Neural cell (in vitro differentiated cells): ENCODE measurements around the gene AMIGO2. TPM values are rescaled to one million over a fixed set of nuclear protein-coding genes. Genes with fewer than 3 reads are reported as not detected.

Source experiments
- H2AFZ ChIP-seq: fragments of 200-600, 300-800 bp; sonication (generic), shearing (Covaris generic); 2 replicates; pipeline ENCODE4 v1.6.0; 2014; ENCODE audit warnings: low read depth, mild to moderate bottlenecking, antibody characterized with exemption, low read length, moderate library complexity
- H3F3A ChIP-seq: fragments of 200-600 bp; shearing (Covaris generic); 2 replicates; pipeline ENCODE4 v1.6.1; 2016; ENCODE audit warnings: mild to moderate bottlenecking, moderate library complexity, mixed read lengths, antibody characterized with exemption, low read length; ENCODE audit not compliant: insufficient read depth, poor library complexity, severe bottlenecking
- H3K27ac ChIP-seq: fragments of 200-600, 300-800 bp; sonication (generic), shearing (Covaris generic); 2 replicates; pipeline ENCODE4 v1.5.1; 2014; ENCODE audit warnings: mild to moderate bottlenecking, low read length, moderate library complexity
- H3K27me3 ChIP-seq: fragments of 300-800, 200-600 bp; sonication (generic), shearing (Covaris generic); 2 replicates; pipeline ENCODE4 v1.6.0; 2014; ENCODE audit warnings: mild to moderate bottlenecking, low read depth, low read length, moderate library complexity; ENCODE audit not compliant: insufficient read depth
- H3K36me3 ChIP-seq: fragments of 300-800, 200-600 bp; sonication (generic), shearing (Covaris generic); 2 replicates; pipeline ENCODE4 v1.5.1; 2014; ENCODE audit warnings: mild to moderate bottlenecking, antibody characterized with exemption, low read length, moderate library complexity; ENCODE audit not compliant: insufficient read depth
- H3K4me2 ChIP-seq: fragments of 300-800, 200-600 bp; sonication (generic), shearing (Covaris generic); 2 replicates; pipeline ENCODE4 v1.6.0; 2014; ENCODE audit warnings: mild to moderate bottlenecking, low read length
- H3K4me3 ChIP-seq: fragments of 300-800, 200-600 bp; sonication (generic), shearing (Covaris generic); 2 replicates; pipeline ENCODE4 v1.5.1; 2014; ENCODE audit warnings: mild to moderate bottlenecking, low read length, moderate library complexity
- H3K79me2 ChIP-seq: fragments of 200-600 bp; shearing (Covaris generic); replicated peaks from 2 replicates; pipeline ENCODE4 v1.6.0; 2014; ENCODE audit warnings: mild to moderate bottlenecking, low read length, moderate library complexity; ENCODE audit not compliant: insufficient read depth
- H3K9ac ChIP-seq: fragments of 300-800, 200-600 bp; sonication (generic), shearing (Covaris generic); 2 replicates; pipeline ENCODE4 v1.6.1; 2016; ENCODE audit warnings: mild to moderate bottlenecking, low read length, mixed read lengths
- H3K9me2 ChIP-seq: fragments of 200-600 bp; shearing (Covaris generic); 2 replicates; pipeline ENCODE4 v1.6.1; 2016; ENCODE audit warnings: mild to moderate bottlenecking, low read length, mixed read lengths; ENCODE audit not compliant: insufficient read depth
- H3K9me3 ChIP-seq: fragments of 200-600, 300-800 bp; sonication (generic), shearing (Covaris generic); 2 replicates; pipeline ENCODE4 v1.6.1; 2016; ENCODE audit warnings: mild to moderate bottlenecking, mixed run types, low read length, moderate library complexity, mixed read lengths
- H4K20me1 ChIP-seq: fragments of 200-600 bp; shearing (Covaris generic); 2 replicates; pipeline ENCODE4 v1.6.1; 2016; ENCODE audit warnings: mild to moderate bottlenecking, mixed run types; ENCODE audit not compliant: insufficient read depth
- EP300 ChIP-seq: fragments of 450-650 bp; conservative IDR thresholded peaks from 2 replicates; pipeline ENCODE4 v1.6.1; 2014; ENCODE audit warnings: antibody characterized with exemption, mild to moderate bottlenecking, moderate library complexity; ENCODE audit not compliant: poor library complexity, severe bottlenecking
- EZH2 ChIP-seq: fragments of 200-600, 300-800 bp; shearing (Covaris generic), sonication (generic); IDR thresholded peaks from 2 replicates; pipeline ENCODE4 v1.6.1; 2014; ENCODE audit warnings: antibody characterized with exemption, low read length, borderline replicate concordance, mild to moderate bottlenecking; ENCODE audit not compliant: insufficient read depth, poor library complexity, severe bottlenecking
- MXI1 ChIP-seq: fragments of 450-650 bp; conservative IDR thresholded peaks from 2 replicates; pipeline ENCODE4 v1.6.1; 2014; ENCODE audit warnings: antibody characterized with exemption, mild to moderate bottlenecking; ENCODE audit not compliant: poor library complexity, severe bottlenecking
- POLR2AphosphoS5 ChIP-seq: IDR thresholded peaks from 2 replicates; pipeline ENCODE4 v1.6.1; 2012
- RAD21 ChIP-seq: fragments of 450-650 bp; conservative IDR thresholded peaks from 2 replicates; pipeline ENCODE4 v1.6.1; 2014; ENCODE audit warnings: antibody characterized with exemption, mild to moderate bottlenecking, moderate library complexity
- SMC3 ChIP-seq: fragments of 450-650 bp; conservative IDR thresholded peaks from 2 replicates; pipeline ENCODE4 v1.6.1; 2014; ENCODE audit warnings: antibody characterized with exemption, mild to moderate bottlenecking, moderate library complexity; ENCODE audit not compliant: poor library complexity
- TAF1 ChIP-seq: IDR thresholded peaks from 2 replicates; pipeline ENCODE4 v1.6.1; 2012; ENCODE audit warnings: low read depth
- polyA plus RNA-seq: library from polyadenylated mRNA; depleted of rRNA; stranded (reverse); fragments of >200 nt; gene quantifications from 2 replicates; pipeline ENCODE4 v1.2.3, GENCODE V29; 2014
- TF ChIP-seq, protein P1 (sequence below): IDR thresholded peaks from 2 replicates; pipeline ENCODE4 v1.6.1; 2012; ENCODE audit warnings: borderline replicate concordance
- TF ChIP-seq, protein P2 (sequence below): fragments of 450-650 bp; IDR thresholded peaks from 2 replicates; pipeline ENCODE4 v1.5.1; 2014; ENCODE audit warnings: antibody characterized with exemption, mild to moderate bottlenecking, moderate library complexity; ENCODE audit not compliant: poor library complexity, severe bottlenecking

The AMIGO2 gene
- polyA plus RNA-seq, 1 donor from 2014 or later = 3.1 TPM

DNA sequence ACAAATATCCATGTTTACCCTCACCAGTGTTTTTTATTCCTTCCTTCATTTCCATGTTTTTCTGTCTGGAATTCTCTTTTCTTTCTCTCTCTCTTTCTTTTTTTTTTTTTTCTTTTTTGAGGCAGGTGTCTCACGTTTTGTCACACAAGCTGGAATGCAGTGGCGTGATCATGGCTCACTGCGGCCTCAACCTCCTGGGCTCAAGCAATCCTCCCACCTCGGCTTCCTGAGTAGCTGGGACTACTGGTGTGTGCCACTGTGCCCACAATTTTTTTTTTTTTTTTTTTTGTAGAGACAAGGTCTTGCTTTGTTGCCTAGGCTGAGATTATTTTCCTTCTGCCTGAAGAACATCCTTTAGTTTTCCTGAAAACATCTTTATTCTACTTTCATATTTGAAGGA, 15.0 kb upstream of the AMIGO2 start:
- TF ChIP-seq MXI1 = no peak
- no peak for TF ChIP-seq SMC3
- TF ChIP-seq TAF1 = no peak
- TF ChIP-seq EP300 = no peak
- TF ChIP-seq, protein P1, sequence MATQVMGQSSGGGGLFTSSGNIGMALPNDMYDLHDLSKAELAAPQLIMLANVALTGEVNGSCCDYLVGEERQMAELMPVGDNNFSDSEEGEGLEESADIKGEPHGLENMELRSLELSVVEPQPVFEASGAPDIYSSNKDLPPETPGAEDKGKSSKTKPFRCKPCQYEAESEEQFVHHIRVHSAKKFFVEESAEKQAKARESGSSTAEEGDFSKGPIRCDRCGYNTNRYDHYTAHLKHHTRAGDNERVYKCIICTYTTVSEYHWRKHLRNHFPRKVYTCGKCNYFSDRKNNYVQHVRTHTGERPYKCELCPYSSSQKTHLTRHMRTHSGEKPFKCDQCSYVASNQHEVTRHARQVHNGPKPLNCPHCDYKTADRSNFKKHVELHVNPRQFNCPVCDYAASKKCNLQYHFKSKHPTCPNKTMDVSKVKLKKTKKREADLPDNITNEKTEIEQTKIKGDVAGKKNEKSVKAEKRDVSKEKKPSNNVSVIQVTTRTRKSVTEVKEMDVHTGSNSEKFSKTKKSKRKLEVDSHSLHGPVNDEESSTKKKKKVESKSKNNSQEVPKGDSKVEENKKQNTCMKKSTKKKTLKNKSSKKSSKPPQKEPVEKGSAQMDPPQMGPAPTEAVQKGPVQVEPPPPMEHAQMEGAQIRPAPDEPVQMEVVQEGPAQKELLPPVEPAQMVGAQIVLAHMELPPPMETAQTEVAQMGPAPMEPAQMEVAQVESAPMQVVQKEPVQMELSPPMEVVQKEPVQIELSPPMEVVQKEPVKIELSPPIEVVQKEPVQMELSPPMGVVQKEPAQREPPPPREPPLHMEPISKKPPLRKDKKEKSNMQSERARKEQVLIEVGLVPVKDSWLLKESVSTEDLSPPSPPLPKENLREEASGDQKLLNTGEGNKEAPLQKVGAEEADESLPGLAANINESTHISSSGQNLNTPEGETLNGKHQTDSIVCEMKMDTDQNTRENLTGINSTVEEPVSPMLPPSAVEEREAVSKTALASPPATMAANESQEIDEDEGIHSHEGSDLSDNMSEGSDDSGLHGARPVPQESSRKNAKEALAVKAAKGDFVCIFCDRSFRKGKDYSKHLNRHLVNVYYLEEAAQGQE = no peak
- TF ChIP-seq POLR2AphosphoS5 = no peak
- TF ChIP-seq, protein P2, sequence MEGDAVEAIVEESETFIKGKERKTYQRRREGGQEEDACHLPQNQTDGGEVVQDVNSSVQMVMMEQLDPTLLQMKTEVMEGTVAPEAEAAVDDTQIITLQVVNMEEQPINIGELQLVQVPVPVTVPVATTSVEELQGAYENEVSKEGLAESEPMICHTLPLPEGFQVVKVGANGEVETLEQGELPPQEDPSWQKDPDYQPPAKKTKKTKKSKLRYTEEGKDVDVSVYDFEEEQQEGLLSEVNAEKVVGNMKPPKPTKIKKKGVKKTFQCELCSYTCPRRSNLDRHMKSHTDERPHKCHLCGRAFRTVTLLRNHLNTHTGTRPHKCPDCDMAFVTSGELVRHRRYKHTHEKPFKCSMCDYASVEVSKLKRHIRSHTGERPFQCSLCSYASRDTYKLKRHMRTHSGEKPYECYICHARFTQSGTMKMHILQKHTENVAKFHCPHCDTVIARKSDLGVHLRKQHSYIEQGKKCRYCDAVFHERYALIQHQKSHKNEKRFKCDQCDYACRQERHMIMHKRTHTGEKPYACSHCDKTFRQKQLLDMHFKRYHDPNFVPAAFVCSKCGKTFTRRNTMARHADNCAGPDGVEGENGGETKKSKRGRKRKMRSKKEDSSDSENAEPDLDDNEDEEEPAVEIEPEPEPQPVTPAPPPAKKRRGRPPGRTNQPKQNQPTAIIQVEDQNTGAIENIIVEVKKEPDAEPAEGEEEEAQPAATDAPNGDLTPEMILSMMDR = no peak
- no peak for TF ChIP-seq EZH2
- TF ChIP-seq RAD21 = no peak
- Histone ChIP-seq H3K27me3 (no peaks in the 10 kb centered on the region), H2AFZ (no peak overlapping the region), H3K4me2 (no peak overlapping the region), H3K79me2 (no peaks in the 10 kb centered on the region), H3K36me3 (no peaks in the 10 kb centered on the region), H3K27ac (no peak overlapping the region), H3K9me2 (no peaks in the 10 kb centered on the region), H3F3A (no peaks in the 10 kb centered on the region), H3K9ac (no peak overlapping the region), H3K9me3 (no peaks in the 10 kb centered on the region), H3K4me3 (no peak overlapping the region), H4K20me1 (no peaks in the 10 kb centered on the region)

DNA sequence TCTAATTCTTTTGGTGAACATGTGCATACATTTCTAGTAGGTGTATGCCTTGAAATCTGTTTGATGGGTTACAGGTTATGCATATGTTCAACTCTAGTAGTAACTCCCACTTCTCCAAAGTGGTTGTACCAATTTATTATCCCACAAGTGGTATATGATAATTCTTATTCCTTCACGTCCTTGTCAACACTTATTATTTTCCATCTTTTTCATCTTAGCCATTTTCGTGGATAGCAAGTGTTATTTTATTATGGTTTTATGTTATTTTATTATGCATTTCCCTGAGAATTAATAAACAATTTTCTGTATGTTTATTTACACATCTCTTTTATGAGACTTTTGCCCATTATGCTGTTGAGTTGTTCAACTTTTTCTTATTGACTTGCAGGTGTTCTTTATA, 11.2 kb upstream of the AMIGO2 start:
- TF ChIP-seq TAF1 = no peak
- no peak for TF ChIP-seq RAD21
- TF ChIP-seq EZH2 = no peak
- TF ChIP-seq, protein P2 = no peak
- TF ChIP-seq POLR2AphosphoS5 = no peak
- no peak for TF ChIP-seq MXI1

More for the DNA sequence above, 11.2 kb upstream of the AMIGO2 start:
- Histone ChIP-seq H3K4me2 (no peak overlapping the region), H4K20me1 (no peaks in the 10 kb centered on the region), H2AFZ (no peak overlapping the region), H3K9me2 (no peaks in the 10 kb centered on the region), H3K36me3 (no peaks in the 10 kb centered on the region), H3K9ac (no peak overlapping the region), H3K79me2 (no peaks in the 10 kb centered on the region), H3K4me3 (no peak overlapping the region), H3K9me3 (no peaks in the 10 kb centered on the region), H3K27me3 (no peaks in the 10 kb centered on the region), H3K27ac (no peak overlapping the region), H3F3A (no peaks in the 10 kb centered on the region)
